Measurements from ENCODE around the gene LPAR6.
A peak's percentile ranks its signal among the peaks of the same experiment; 100 is the strongest.

The LPAR6 gene

GRCh38 chr13:48411841-48412531 is 927 bp downstream of the LPAR6 start:
- peak; percentile 31 for DNase-seq

GRCh38 chr13:48411147-48411794 is 1.6 kb downstream of the LPAR6 start:
- no peak for DNase-seq

GRCh38 chr13:48410199-48410598 is 2.7 kb downstream of the LPAR6 start:
- DNase-seq: no peak

GRCh38 chr13:48405875-48406274 is 7.0 kb downstream of the LPAR6 start:
- DNase-seq: no peak

GRCh38 chr13:48404952-48405351 is 8.0 kb downstream of the LPAR6 start:
- DNase-seq: no peak

DNA sequence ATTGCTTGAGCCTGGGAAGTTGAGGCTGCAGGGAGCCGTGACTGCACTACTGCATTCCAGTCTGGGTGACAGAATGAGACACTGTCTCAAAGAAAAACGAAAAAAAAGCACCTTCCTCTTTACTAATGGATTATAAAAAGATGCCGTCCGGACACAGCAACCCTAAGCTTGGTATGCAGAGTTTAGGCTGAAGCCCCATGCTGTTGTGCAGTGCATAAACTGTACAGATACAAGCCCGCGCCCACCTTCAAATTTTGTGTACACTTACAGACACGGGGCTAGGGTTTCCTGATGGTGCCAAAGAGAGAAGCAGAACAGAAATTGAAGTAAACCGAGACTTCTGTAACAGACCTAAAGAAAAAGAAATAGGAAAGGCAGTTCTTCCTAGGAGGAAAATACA is 9.0 kb downstream of the LPAR6 start:
- no peak for DNase-seq

GRCh38 chr13:48403151-48403631 is 9.7 kb downstream of the LPAR6 start:
- peak; percentile 48 for DNase-seq

GRCh38 chr13:48402325-48402932 is 10.5 kb downstream of the LPAR6 start:
- DNase-seq: peak; percentile 16

GRCh38 chr13:48401480-48401879 is 11.4 kb downstream of the LPAR6 start:
- DNase-seq: no peak

DNA sequence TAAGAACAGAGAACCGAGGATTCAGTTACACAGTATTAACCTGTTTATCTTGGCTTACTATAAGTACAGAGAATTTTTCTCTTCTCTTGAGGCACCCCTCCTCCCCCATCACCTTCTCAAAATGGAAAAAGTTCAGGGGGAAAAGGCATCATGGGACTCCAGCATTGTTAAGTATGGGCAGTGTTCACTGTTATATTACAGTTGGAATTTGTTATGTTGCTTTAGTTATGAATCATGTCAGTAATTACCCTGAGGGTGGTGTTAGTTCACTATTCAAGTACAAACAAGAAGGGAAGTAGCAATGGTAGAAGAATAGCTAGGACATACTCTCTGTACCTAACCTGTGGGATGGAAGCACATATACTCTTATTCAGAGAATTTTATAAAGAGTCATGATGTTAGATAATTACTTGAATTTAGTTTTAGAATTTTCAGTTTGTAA is 12.0 kb downstream of the LPAR6 start:
- DNase-seq: no peak

DNA sequence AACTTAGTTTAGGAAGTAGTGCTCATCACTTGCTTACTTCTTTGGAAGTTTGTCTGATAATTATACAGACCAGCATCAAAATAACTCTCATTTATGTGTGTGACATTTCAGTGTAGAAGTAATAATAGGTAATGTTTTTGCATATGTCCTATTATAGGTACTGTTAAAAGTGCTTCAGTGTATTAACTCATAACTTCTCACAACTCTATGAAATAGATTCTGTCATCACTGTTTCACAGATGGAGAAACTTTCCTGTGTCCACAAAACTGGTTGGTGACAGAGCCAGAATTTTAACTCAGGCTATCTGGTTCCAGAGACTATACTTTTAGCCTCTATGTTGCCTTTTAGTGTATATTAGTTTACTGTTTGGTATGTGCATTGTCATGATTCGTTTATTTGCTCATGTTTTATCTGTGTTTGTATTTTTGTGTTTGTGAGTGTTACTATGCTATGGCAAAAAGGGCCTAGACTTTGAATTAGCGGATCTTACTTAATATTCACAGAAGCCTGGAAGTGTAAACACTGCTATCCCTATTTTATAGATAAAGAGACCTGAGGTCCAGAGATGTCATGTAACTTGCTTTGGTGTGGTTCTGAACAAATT is 12.7 kb downstream of the LPAR6 start:
- no peak for DNase-seq

DNA sequence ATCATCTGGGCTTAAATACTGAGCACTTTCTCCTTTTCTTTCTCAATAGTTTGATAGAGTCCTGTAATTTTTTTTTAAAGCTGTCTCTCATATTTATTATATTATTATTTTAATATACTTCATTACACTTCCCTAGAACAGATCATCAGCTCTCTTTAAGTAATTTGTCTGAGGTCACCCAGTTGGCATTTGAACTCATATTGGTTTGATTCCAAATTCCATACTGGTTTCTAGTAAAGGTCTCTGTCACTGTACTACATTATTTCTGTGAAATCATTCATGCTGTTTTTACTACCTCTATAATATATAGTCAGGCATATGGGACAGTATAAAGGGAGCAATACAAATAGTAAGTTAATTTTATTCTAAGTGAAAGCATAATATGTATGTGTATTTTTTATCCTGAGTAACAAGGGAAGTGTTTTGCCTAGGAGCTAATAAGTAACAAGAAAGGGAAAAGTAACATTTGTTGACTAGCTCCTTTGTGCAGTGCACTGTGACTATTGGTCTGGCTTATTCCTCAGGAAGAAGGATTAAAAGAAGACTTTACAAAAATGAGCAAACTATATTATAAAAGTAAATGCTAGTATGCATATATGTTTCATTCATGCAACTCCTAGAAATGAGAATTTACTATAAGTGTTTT is 14.3 kb downstream of the LPAR6 start:
- DNase-seq: no peak

DNA sequence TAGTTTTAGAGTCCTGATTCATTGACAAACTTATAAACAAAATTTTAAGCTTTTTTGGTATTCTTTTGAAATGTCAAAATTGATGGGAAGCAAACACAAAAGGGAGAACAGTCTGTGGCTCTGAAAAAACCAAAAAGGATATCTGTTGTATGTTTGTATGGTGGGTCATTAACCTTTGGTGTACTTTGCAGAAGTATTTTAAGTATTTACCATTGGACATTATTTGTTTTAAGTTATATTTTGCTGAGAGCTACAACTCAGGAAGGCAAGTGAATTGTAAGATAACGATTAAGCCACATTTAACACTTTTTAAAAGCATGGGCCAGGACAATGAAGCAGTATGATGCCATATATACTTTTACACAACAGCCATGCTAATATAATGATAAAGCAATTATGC is 15.2 kb downstream of the LPAR6 start:
- DNase-seq: no peak

GRCh38 chr13:48393698-48394085 is 19.2 kb downstream of the LPAR6 start:
- no peak for DNase-seq

DNA sequence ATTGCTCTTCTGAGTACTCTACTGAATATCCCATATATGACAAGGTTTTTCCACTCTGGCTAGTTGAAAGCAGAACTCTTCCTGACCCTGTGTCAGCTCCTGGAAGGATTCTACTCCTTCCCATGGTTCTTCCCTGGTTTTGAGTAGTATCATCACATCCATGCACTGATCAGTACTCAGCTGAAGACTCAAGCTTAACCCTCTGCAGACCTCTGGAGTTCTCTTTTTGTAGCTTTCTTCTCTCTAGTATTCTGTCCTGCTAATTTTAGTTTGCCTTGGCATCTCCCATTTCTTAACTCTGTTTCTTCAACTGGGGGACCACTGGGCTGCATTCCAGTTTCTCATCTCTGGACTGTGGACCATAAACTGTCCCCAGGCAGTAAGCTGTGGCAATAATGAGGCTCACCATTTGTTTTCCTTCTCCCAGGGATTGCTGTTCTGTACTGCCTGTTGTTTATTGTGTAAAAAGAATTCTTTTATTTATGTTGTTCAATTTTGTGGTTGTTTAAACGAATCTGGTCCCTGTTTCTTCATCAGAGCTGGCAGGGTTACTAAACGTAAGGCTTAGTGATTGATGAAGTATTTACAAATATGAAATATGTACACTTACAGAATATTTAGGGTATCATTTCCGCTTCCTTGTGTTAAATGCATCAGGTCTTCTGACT is 19.7 kb downstream of the LPAR6 start:
- no peak for DNase-seq

DNA sequence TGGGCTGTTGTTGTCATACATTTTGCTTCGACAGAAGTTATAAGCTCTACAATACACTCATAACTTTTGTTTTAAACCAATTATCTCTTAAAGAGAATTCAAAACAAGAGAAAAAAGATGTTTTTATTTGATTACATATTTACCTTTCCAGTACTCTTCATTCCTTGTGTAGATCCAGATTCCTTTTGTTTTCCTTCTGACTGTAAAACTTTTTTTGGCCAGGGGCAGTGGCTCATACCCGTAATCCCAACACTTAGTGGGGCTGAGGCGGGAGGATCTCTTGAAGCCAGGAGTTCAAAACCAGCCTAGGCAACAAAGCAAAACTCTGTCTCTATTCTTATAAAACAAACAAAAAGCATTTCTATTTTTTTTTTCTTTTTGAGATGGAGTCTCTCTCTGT is 21.7 kb downstream of the LPAR6 start:
- DNase-seq: no peak

GRCh38 chr13:48386816-48387215 is 26.1 kb downstream of the LPAR6 start:
- no peak for DNase-seq

GRCh38 chr13:48383384-48383783 is 29.5 kb downstream of the LPAR6 start:
- DNase-seq: no peak

DNA sequence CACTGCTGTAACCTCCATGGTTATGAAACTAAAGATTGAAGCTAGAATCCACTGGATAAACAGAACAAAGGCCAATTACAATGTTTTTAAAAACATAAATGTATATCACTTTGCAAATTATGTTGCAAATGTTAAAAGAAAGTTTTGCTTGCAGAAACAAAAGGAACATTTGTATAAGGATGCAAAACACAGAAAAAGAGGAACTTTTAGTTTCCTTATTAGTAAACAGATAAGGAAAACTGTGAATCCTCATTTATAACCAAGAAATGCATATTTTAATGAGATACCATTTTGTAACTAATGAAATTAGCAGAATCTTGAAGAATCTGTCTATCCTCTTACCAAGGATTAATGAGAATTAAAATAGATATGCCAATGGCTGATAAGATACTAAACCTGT is 32.3 kb downstream of the LPAR6 start:
- no peak for DNase-seq

- DNase-seq: no peak
Observed at GRCh38 chr13:48377857-48378256, 35.1 kb downstream of the LPAR6 start.

DNA sequence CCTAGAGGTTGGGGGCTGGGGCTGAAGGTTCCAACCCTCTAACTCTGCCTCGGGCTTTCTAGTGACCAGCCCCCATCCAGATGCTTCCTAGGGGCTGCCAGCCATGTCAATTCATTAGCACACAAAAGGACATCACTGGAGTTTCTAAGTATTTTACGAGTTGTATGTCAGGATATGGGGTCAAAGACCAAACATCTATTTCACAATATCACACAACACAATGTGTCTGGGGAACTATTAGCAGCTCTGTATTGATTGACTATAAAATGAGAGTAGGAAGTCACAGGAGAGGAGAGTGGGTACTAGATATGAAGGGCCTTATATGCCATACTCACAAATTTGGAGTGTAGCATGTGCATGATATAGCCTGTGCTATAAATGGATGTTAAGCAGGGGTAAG is 42.1 kb downstream of the LPAR6 start:
- DNase-seq: no peak

- no peak for DNase-seq
Observed at GRCh38 chr13:48369988-48370387, 42.9 kb downstream of the LPAR6 start.

Measured in activated CD4-positive, alpha-beta T cell treated with anti-CD3 and anti-CD28 coated beads for 48 hours (primary cell).